Inferior parietal cortex (tissue), 1 donor: Measurements from ENCODE around the gene CNKSR1.
"Not testable (repeated sequence)": the region's sequence is repeated elsewhere in the genome, so short reads cannot be mapped to it uniquely, and the experiment has no call there.

Source experiments
- DNase-seq: peaks from one replicate; pipeline ENCODE4 v3.0.0-alpha.2; 2016; ENCODE audit errors: extremely low spot score

CNKSR1 gene

GRCh38 chr1:26225033-26225831 is 47.9 kb downstream of the CNKSR1 start:
- DNase-seq, result peak; percentile 22

- DNase-seq, result not testable (repeated sequence)
Measured at GRCh38 chr1:26230682-26231081, 53.4 kb downstream of the CNKSR1 start.

GRCh38 chr1:26233903-26234643 is 56.8 kb downstream of the CNKSR1 start, which contains the start of gene CEP85:
TSS of gene CEP85 (plus strand) at chr1:26234200. CDS start at chr1:26239784, 5,584 bp downstream.
- DNase-seq, result peak; percentile 98

GRCh38 chr1:26234644-26235370 is 57.5 kb downstream of the CNKSR1 start:
- DNase-seq, result peak; percentile 27

- peak; percentile 36 for DNase-seq
Measured at GRCh38 chr1:26237230-26237966, 60.1 kb downstream of the CNKSR1 start.
